HL-60/S4 (cell line): ENCODE measurements around the gene PTPRK.
"Not testable (repeated sequence)": the region's sequence is repeated elsewhere in the genome, so short reads cannot be mapped to it uniquely, and the experiment has no call there.

Experiments
- in situ Hi-C: fragments of 300-500 bp; cut with MboI; formaldehyde crosslinking; loops from 2 replicates; pipeline ENCODE4 v1.14.3; 2022; ENCODE audit warnings: low sequenced_read_pairs

PTPRK gene

DNA sequence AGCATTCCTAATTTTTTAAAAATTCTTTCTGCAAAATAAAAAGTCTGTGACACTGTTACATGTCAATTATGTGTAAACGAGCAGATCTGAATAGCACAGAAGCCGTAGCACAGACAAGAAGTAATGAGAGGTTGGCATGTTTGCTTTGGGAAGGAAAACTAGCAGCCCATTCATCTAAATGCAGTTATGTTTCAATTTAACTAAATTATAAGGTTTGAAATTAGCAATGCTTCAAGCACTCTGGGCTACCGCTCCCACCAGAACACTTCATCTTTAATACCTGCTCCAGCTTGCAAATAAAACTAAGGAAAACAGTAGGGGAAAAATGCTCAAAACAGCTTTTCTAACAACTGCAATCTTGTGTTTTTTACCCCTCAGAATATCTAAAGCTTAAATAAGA, 73.9 kb downstream of the PTPRK start:
- in situ Hi-C loops = no loop called here

DNA sequence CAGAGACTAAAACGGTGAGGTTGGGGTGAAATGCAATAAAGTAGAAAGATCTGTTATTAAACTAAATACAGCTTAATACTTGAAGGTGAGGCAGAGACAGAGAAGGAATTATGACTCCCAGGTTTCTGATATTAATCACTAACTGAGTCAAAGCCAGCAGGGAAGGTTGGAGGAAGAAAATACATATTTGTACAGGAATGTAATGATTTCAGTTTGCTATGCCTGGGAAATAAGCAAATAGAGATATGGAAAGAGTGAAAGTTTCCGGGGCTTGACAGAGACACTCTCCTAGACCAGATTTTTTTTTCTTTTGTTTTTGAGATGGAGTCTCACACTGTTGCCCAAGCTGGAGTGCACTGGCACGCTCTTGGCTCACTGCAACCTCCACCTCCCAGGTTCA, 76.8 kb downstream of the PTPRK start:
- in situ Hi-C loops = no loop called here

DNA sequence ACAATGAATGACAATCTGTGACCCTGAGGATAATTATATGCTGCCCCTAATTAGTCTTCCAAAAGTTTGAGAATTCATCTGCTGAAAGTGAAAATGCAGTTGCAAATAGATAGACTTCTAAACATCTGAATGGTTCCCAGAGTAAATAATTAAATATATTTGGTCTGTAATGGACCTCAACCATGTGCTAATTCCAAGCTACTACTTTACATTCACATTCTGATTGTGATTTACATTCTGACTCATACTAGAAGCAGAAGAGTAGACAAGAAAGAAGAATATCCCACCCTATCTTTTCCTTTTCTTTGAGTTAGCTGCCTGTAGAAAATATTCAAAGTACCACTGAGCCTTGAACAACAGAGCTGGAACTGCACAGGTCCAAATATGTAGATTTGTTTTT, 80.8 kb downstream of the PTPRK start:
- in situ Hi-C loops = no loop called here

DNA sequence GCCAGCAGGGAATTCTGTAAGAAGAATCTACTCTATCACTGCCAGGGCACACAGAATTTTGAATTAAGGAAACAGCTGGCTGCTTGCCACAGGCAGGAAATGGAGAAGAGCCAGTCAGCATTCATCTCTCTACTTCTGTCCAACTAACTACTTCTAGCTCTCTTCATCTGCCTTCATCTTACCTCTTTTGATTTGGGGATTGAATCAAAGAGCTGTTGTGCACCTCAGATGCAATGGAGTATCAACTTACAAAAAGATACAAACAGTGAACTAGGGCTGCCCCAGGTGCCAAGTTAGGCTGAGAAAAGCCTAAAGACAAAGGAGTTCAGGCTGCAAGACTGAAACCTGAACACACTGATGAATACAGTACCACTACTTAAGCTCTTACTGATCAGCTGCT, 82.0 kb downstream of the PTPRK start:
- in situ Hi-C loops = no loop called here

DNA sequence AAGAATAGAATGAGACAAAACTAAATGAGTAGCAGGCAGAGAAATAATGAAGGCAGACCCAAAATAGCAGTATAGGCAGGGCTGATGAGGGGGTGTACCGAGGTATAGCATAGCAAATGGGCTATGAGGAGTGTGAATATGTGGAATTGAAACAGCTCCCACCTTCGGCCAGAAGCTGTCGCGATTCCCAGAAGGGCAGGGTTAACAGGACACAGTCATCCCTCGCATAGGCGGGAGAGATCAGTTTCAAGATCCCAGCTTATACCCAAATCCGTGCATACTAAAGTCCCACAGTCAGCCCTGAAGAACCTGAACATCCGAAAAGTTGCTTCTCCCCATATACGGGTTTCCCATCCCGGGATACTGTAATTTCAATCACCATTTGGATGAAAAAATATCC, 82.7 kb downstream of the PTPRK start:
- in situ Hi-C loops = no loop called here

DNA sequence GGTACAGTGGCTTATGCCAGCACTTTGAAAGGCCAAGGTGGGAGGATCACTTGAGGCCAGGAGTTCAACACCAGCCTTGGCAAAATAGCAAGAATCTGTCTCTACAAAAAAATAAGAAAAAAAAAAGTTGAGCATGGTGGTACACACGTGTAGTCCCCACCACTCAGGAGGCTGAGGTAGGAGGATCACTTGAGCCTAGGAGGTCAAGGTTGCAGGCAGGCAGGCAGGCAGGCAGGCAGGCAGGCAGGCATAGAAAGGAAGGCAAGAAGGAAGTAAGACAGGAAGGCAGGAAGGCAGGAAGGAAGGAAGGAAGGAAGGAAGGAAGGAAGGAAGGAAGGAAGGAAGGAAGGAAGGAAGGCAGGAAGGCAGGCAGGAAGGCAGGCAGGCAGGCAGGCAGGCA, 85.6 kb downstream of the PTPRK start:
- in situ Hi-C loops = not testable (repeated sequence)

DNA sequence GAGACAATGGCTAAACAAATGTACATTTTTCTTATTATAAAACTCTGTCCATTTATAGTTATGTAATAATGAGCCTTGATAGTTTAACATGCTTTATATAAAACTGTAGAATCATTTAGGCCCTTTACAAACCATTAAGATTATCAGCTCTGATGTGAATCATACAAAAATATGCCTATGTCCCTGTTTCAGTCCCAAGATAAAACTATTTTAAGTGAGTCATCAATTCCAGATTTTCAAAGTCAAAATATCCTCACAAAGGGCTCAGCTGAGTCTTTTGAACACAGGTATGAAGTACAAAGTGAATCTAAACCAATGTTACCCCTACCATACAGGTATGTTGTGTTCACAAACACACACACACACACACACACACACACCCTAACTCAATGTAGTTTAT, 88.0 kb downstream of the PTPRK start:
- in situ Hi-C loops = no loop called here

DNA sequence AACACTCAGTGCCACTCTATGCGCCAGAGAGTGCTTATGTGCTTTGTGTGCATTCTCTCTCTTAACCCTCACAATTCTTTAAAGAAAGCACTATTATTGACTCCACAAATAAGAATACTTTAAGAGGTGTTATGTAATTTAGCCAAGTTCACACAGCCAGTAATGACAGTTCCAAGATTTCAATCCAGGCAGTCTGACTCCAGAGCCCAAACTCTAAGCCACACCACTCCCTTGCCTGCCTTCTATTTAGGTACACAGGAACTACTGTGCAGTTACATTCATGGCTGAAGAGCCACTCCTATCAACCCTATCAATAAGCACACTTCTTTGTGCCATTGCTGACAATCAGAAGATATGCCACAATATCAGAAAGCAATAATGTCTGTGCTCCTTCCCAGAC, 93.3 kb downstream of the PTPRK start:
- in situ Hi-C loops = no loop called here

DNA sequence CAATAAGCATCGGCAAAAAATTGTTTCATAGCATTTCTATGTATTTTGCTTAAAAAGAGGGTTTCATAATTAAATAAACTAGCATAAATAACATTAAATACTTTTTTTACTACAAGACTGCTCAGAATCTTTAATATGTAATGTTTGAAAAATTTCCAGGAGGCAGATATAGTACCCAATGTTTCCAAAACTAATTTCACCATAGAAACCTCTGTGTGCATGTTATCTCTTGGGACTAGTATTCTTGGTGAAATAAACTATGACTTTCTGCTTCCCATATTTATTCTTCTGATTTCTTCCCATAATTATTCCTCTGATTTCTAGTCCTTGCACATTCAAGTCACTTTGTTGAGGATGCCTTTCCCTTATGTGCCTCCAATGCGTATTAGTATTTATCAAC, 94.5 kb downstream of the PTPRK start:
- in situ Hi-C loops = no loop called here

DNA sequence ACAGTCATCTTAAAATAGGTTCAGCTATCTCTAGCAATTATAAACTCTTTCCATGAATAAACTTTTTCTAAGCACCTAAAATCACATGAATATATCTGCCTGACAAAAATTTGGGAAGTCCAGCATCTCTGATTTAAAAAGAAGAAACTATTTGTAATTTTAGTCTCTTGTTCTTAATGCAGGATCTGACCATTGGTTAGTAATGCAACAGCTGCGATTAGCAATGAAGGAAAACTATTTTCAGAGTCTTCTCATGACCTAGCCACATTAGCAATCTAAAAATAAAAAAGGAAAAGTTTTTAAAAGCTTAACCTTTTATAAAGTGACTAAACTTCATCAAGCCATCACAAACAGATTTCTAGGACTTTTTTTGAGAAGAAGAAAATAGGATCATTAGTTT, 97.5 kb downstream of the PTPRK start:
- in situ Hi-C loops = no loop called here

DNA sequence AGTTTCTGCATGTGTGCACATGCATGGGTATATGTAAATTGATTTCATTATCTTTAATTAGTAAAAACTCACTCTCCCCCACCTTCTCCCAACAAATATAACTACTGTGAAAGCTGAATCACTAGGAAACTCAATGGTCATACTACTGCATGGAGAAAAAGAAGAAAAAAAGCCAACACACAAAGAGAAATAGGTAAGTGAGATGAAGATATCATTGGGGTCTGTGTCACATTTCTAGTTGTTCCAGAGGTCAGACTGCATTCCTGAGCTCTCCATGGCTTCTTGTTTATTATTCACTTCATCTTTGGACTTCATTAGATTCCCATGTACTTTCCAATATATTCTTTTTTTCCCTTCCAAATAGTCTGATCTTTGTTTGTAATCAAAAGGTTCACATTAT, 98.2 kb downstream of the PTPRK start:
- in situ Hi-C loops = no loop called here

DNA sequence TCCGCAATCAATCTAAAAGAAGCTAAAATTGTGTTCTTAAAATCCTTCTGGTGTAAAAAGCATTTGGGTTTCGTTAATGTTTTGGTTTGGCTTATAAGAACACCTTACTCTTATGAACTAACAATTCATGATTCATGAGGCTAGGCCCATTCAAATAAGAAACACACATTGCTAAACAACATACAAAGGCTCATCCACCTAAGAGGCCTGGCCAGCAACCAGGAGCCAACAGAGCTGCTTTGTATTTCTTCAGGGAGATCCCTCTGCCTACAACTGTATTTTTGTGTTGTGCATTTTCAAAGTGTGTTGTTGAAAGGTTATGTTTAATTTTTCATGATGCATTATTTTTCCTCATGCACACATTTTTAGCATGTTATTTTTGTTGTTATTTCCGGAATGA, 98.6 kb downstream of the PTPRK start:
- in situ Hi-C loops = no loop called here

DNA sequence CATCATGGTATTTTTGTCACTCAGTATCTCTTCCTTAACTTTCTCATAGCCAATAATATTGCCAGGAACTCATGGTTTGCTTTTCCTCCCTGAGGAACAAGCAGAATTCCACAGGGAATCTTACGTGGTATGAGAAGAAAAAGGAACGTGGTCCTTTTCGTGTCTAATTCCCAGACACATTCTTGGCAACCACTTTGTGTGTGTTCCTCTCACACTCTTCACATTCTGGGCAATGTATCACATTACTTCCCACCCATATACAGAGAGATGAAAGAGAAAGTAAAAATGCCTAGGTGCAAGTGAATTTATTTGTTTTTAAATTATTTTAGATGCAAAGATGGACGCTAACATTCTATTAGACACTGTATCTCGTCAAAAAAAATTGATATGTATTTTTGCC, 102.7 kb downstream of the PTPRK start:
- in situ Hi-C loops = no loop called here

DNA sequence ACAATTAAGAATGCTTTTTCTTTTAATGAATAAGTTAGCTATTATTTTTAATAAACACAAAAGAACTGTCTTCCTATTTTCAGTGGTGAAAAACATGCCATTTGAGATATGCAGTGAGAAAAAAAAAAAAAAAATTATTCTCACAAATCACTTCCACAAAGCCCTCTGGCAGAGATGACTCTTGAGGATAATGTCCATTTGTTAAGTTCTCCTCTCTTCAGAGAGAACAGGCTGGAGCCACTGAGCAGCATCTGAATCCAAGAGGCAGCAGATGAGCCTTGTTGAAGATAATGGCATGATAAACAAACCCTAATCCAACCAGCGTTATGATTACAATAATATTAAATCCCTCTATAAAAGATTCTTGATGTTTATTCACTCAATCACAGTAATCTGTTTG, 105.0 kb downstream of the PTPRK start:
- in situ Hi-C loops = no loop called here

DNA sequence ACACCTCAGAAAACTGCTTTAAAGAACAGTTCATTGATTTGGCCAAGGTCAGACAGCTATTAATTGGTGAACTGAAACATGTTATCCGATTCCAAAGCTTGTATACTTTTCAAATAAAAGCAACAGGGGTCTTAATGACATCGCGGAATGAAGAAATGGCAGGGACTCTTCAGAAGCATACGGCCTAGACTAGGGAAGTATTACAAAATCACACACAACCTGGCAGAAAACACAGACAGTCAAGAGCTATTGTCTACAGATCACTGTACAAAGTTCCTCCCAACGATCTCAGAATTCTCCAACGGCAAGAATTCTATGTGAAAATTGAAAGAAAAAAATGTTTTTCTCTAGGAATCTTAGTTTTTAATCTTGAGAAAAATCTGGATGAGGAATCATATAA, 105.5 kb downstream of the PTPRK start:
- in situ Hi-C loops = no loop called here

DNA sequence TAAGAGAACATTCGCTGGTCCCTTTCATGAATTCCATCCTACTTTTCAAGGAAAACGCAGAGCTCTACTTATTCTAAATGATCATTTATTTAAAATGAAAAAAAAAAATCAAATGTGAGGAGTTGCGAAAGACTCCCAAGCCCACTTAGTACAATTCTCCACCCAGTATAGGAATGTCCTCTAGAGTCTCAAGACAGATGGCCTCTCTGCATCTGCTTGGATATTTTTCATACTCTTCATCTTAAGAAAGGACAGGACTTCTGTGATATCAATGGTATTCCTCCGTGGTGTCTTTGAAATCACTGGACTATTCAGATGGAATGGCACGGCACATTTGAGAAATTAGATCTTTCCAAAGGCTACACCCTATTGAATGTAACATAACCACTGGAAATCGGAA, 107.1 kb downstream of the PTPRK start:
- in situ Hi-C loops = no loop called here

DNA sequence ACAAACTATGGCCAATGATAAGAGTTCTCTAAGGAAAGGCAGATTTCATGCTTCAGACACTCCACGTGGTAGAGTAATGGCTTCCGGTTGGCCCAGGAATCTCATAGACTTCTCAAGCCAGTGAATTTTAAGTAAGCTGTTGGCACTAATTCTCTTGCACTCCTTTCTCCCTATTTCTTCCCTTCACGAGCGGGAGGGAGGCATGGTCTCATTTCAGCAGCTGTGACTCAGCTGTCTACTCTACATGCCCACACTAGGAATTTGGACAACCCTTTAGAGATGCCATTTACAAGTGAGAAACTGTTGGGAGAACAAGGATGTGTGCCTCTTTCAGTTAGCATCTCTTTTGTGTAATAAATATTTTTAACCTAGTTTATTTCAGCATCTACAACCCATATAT, 107.7 kb downstream of the PTPRK start:
- in situ Hi-C loops = no loop called here

DNA sequence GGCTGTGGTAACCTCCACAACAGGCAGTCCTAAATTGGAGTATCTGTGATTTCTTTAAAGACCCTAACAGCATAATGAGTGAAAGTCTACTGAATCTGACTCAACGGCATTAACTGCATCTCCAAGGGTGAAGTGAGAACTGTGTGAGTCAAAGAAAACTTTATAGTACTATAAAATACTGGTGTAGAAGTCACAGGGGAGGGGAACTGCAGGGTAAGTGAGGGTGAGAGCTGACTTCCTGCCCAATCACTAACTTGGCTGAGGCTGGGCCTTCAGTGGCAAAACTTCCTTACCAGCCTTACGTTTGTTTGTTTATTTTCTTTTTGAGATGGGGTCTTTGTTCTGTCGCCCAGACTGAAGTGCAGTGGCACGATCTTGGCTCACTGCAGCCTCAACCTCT, 109.8 kb downstream of the PTPRK start:
- in situ Hi-C loops = no loop called here

DNA sequence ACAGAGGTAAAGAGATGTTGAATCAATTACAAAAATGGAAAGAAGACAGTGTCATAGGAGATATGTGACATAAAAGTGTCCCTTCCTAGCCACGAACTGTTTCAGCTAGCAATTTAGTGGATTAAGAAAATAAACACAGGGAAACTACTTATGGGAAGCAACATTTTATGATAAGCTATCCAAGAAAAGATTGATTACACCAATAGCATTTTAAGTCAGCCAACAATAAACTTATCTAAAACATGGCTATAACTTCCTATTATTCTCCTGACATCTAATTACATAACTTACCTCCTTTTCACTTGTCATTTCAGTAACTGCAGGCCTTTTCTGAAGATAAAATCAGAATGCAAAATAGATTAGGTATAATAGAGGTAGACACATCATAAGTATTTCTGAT, 111.4 kb downstream of the PTPRK start:
- in situ Hi-C loops = no loop called here

DNA sequence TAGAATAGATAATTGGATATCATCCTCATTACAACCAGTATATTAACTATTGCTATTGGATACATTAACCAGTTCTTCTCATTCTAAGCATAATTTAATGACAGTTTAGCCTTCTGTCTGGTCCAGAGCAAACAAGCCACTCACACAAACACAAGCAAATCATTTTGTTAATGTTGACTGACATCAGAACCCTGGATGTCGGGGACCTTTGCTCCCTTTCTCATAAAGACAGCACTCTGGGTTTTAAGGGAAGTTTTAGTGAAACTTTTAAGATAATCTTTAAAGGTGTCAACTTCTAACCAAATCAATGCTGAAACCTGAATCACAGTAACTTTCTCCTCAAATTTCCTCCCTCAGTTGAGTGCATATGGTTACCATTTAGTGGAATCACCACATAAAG, 113.9 kb downstream of the PTPRK start:
- in situ Hi-C loops = no loop called here

DNA sequence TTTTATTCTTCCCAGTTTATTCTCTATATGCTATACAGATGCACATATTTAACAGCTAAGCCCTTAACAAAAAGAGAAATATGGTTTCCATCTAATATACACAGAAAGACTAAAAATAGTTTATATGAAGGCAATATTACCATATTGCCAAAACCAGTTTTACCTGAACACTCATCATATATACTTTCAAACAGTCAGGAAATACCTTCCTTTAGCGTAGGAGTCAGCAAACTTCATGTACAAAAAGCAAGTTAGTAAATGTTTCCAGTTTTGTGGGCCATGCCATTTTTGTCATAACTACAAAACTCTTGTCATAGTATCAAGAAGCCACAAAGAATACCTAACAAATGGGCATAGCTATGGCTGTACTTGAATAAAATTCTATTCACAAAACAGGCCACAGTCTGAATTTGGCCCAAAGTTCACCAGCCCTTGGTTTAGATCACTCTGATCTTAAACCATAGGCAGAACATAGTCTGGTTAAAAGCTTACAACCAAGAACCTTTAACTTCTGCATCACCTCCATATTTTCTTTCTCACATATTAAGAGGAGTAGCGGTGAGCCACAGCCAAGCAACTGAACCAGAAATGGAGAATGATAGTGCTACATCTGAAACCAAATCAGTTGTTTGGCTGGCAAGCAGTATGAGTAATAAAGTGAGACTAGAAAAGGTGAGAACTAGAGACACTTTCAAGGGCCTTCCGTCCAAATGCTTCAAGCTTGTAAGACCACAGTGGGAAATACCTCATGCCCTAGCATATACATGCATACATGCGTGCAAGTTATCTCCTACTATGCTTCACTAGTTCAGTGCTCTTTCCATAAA, 116.6 kb downstream of the PTPRK start:
- in situ Hi-C loops = no loop called here

DNA sequence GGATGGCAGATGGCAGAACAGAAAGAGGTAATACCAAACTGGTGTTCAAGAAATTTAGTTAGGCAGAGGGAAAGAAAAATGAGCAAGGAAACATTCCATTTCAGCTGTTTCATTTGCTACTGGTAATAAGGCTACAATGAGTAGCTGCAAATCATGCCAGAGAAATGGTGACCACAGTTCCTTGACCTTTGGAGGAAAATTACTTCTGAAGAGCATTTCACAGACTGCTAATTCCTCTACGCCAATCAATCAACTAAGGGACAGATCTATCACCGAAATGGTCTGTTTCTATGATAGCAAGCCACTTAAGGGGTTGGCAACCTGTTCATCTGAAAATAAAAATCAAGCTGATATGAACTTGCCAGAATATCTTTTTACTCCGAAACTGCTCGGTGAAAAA, 119.5 kb downstream of the PTPRK start:
- in situ Hi-C loops = no loop called here

DNA sequence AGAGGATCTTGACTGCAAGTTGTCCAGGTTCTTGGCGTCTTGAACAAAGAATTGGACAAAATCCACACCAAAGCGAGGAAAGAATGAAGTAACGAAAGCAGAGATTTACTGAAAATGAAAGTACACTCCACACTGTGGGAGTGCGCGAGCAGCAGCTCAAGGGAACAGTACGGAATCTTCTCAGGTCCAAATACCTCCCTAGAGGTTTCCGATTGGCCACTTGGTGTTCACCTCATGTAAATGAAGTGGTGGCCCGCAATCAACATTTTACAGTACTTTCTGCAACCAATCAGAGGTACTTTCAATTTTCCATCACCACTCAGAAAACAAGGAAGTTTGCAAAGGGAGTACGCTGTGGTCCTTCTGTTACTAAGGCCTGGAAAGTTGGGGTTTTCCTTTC, 122.4 kb downstream of the PTPRK start:
- in situ Hi-C loops = no loop called here
